Stimulated activated CD4-positive, alpha-beta T cell treated with anti-CD3 and anti-CD28 coated beads, TNF-alpha, amount 100 ng/mL, for 4 hours (primary cell): ENCODE results near the gene FARSB.
"Not testable (repeated sequence)": the region's sequence is repeated elsewhere in the genome, so short reads cannot be mapped to it uniquely, and the experiment has no call there.

Experiments
- DNase-seq, 3 experiments: peaks; one replicate each; pipeline ENCODE4 v3.0.0-alpha.2; 2020; ENCODE audit warnings: low read depth in 3 of 3

Gene FARSB

DNA sequence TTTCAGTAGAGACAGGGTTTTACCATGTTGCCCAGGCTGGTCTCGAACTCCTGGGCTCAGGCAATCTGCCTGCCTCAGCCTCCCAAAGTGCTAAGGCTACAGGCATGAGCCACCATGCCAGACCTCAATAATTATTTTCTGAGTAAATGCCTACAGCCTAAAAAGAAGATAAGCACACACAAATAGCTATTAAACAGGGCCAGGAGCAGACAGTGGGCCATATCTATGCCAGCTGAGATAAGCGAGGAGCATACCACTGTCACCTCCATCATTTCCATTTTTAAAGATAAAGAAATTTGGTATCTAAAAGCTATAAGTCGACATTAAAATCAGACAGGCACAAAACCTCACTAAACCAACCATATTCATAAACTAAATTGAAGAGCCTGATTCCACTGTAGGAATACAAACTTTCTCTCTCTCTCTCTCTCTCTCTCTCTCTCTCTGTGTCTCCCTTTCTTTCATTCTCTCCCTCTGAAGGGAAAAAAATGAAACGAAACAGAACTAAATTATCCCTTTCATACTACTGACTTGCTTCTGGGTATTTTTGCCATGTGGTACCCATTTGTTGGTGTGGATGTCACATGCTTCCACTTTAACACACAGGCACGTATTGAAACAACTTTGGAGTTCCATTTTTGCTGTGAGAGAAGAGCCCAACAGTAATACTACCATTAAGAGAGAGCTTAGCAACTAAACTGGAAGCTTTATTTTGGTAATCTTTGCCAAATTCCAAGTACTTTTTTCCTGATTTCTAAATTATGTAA lies 51.0 kb downstream of the FARSB start:
- no peak for DNase-seq

DNA sequence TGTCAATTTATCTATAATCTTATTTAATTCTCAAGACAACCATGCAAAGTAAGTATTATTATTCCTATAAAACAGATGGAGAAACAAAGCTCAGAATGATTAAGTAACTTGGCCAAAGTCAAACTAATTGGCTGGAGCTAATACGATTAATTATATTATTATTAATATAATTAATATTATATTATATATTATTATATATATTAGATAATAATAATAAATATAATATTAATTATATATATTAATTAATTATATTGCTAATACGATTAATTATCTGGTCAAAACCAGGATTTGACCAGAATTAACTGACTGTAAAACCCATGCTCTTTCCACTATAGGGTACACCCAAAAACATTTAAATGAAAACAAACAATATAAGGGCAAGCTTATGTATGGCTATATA lies 52.4 kb downstream of the FARSB start:
- DNase-seq, result no peak

DNA sequence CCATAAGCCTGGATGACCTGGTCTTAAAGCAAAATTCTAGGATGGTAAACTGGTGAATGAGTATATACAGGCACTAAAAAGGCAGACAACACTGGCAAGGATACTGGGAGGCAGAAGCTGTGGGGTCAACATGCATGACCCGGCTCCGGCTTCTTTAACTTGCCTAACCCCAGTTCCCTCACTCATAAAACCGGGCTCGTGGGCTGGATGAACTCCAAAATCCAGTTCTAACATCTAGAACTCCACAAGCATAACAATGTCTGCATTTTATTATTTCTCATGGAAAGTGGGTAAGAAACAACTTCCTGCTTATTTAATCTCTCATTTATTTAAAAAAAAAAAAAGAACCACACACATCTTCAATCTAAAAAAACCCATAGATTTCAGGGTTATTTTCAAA lies 57.3 kb downstream of the FARSB start:
- DNase-seq, result no peak

DNA sequence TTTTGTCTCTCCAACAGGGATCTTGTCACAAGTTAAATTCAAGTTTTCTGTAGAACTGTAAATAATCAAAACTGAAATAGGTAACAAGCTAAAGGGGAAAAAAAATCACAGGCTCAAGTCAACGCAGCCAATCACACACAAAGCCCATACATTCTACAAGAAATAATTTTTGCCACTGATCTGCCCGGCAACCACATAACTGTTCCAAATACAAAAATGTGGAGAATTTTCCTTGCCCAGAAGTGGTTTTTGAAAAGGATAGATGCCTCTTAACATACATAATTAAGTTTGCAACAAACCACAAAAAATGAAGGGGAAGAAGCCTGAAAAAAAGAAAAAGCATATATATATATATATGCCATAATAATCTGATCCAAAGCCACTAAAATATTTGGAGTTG lies 60.3 kb downstream of the FARSB start:
- DNase-seq, result no peak

DNA sequence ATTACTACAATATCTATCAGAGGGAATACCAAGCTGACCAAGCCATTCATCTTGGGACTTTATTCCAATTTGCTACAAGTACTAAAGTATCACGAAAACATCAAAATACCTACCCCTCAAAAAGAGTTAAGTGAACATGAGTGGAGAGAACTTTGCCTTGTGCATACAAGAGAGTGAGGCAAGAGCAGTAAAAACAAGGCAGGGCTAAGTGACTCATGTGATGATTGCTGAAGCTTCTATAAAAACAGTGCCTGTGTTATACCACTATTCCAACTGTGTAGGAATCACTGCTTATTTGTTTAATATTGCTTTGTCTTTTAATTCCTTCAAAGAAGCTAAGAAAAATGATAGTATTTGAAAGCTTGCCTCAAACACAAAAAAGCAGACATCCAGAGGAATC lies 61.2 kb downstream of the FARSB start:
- no peak for DNase-seq

DNA sequence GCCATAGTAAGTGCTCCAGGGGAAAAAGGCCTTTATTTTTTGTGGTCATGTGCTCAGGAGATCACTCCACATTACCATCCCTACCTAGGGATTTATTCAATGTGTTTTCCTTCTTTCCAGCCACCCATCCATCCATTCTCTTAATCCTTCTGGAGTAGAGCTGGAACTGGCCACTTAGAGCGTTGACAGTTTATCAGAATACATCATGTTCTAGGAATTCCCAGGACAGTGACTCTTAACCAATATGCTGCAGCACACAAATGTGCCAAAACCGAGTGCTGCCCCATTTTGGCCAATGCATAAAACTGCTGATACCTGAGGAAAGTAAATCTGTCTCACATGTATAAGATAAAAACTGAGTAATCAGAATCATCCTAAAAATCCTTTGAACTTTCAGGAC lies 63.7 kb downstream of the FARSB start:
- no peak for DNase-seq

DNA sequence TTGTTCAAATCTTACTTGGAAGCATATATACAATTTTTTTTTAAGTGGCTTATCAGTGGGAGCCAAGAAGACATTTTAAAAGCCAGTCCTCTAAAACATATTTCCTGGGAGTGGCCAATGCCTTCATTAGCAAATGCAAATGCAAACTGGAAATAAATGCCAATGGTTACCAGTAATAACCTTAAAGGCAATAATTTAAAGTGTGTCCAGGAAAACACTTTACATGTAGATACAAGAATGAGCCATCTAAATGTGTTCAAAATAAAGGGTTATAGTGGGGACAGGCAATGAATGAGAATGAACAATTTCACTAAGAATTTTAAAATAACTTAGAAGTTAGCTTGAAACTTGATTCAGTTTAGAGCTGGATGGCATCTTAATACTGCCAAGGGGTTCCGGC lies 64.2 kb downstream of the FARSB start:
- DNase-seq, result no peak

DNA sequence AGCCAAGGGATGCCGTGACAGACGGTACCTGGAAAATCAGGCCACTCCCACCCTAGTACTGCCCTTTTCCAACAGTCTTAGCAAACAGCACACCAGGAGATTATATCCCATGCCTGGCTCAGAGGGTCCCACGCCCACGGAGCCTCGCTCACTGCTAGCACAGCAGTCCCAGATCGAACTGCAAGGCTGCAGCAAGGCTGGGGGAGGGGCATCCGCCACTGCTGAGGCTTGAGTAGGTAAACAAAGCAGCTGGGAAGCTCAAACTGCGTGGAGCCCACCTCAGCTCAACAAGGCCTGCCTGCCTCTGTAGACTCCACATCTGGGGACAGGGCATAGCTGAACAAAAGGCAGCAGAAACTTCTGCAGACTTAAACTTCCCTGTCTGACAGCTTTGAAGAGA lies 71.3 kb downstream of the FARSB start:
- DNase-seq, result not testable (repeated sequence)

DNA sequence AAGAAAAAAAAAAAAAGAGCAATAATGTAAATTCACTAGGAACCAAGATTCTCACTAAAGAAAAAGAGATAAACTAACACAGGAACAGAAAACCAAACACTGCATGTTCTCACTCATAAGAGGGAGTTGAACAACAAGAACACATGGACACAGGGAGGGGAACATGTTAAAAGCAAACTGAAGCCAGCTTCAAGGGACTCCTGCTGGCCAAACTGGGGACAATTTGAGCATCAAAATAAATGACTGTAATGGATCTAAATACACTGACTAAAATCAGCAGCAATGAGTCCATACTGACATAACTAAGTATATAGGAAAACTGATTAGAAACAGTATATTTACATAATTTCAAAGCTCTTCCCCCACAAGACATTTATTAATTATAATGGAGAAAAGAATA lies 73.0 kb downstream of the FARSB start:
- no peak for DNase-seq

DNA sequence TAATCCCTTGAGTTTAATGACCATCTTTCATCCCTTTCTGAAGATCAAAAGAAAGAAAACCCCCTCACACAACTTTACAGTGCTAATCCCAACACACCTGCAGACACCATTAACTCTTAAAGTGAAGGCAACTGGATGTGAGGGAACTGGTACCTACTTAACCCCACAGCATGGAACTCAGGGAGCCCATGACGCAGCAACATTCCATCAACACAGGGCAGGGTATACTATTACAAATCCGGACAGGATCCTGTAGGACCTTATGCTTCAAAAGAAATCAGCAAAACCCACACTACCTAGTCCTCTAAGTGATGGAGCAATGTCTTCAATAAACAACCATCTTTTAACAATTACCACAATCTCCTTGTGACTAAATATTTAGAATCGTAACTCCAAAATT lies 78.6 kb downstream of the FARSB start:
- no peak for DNase-seq

DNA sequence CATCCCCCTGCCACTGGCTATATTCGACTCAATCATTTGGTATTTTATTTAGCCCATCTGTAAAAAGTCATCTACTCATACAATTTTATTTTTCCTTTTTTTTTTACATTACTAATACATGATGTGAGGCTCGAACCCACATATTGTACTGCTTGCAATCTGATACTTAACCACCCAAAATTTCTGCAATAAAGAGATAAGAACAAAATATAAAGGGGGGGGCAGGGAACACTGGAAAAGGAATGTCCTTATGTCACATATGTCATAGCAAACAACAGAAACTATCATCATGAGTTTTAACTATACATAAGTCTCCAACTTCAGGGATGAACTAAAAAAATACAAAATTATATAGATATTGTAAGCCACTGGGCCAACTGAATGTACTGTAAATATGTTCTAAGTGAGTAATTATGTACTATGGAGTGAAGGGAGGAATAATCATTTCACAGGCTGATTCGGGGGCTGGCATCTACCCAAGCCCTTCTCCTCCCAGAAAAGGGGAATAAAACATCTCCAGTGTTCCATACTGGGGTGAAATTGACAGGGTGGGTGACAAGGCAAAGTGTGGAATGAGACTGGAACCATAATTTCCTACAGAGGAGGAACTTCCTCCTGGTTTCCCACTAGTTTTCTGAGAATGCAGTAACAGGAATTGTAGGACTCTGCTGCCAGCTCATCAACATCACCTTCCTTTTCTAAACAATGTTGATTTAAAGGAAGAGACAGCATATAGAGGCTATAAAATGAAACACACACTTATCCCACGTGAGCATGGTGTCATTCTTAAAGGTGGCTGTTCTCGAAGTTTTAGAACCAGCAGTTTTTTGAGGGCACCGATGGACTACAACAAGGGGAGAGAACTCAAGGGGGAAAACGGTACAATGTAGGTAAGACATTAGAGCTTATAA lies 79.5 kb downstream of the FARSB start:
- no peak for DNase-seq

DNA sequence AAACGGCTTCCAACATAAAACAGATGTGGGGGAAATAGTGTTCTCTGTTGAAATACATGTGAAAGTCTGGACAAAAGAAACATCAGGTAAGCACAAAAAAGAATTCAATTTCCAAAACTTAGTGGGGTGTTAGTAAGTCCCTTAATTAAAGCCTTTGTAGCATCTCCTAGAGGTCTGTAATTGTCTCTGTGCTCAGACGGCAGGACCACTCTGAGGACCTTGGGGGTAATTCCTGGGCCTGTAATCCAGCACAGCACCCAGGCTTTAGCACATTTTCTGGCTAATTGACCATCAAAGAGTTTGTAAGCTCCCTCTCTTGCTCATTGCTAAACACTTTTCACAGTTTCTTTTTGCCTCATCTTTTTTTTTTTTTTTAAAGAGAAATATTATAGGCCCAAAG lies 80.3 kb downstream of the FARSB start:
- no peak for DNase-seq

DNA sequence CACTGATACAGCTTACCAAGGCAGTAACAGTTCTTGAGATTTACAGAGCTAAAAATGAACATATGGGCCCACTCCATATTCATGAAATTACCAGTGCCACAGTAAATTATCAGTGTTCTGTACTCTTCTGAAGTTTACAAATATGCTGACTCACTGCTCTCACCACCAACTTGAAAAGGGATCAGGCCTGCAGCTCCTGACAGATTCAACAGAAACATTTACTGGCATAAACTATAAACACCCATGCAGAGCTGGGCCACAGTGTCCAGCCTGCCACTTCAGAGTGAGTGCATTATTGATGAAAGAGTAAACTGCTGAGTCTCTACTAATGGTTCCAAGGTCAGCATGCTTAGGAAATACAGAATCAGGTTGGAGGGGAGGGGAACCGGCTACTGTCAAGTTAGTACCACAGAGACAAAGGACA lies 83.1 kb downstream of the FARSB start:
- no peak for DNase-seq

DNA sequence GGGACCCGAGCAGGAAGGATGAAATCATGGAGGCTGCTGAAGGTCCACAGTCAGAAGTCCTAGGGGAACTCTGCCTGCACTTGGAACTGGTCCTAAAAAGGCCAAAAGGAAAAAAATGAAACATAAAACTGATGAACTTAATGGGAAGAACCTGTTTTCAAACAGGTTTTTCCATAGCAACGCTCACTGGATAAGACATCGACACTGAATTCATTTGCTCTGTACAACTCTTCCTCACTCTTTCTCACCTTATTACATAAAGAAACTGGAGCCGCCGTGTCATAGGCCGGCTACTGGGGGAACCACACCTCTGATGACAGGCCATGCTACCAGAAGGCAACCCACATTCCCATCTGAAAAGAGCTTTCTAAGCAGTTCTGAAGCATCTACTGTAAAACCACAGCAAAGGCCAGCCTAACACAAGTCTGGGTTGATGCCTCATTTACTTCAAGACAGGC lies 83.6 kb downstream of the FARSB start:
- no peak for DNase-seq

DNA sequence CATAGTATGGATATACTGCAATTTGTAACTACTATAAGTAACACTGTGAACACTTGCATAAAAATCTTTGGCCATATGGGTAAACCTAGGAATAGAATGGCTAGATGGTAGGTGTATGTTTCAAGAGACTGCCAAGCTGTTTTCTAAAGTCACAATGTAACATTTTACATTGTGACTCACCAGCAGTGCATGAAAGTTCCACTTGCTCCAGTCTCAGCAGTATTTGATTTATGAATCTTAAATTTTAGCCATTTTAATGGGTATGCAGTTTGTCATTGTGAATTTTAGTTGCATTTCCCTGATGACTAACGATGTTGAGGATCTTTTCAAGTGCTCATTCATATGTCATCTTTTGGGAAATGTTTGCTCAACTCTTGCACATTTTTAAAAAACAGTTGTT lies 86.1 kb downstream of the FARSB start:
- no peak for DNase-seq

DNA sequence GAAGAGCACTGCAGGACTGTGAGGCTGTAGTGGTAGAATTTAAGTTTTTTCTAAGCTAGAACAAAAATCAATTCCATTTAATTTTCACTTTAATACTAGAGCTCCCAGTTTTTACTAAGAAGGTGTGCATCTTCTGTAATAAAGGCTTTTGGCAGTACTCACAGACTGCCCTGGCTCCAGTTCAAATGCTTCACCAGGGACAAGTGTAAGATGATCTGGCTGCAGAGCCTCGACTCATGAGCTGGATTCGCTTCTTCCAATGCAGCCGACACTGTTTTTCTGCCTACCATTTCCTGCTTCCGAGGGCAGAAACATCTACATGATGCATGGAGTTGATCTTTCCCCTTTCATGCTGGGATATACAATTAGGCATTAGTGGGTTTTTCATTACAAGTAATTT lies 87.0 kb downstream of the FARSB start:
- DNase-seq, result no peak

DNA sequence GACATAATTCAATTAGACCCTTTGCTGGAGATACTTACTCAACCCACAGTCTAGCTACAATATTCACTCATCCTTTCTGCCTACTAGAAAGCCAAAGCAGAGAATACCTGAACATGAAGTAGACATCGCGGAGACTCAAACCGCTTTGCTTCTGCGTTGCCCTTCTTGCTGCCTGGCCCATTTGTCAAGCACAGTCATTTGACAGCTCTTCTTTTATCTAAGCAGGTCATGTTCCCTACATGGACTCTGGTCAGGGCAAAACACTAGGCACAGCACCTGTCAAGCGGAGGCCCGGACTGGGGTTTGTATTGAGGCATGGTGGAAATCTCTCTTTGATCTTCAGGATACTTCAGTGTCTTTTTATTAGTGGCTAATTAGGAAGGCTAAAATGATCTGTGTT lies 89.7 kb downstream of the FARSB start:
- DNase-seq, result no peak

DNA sequence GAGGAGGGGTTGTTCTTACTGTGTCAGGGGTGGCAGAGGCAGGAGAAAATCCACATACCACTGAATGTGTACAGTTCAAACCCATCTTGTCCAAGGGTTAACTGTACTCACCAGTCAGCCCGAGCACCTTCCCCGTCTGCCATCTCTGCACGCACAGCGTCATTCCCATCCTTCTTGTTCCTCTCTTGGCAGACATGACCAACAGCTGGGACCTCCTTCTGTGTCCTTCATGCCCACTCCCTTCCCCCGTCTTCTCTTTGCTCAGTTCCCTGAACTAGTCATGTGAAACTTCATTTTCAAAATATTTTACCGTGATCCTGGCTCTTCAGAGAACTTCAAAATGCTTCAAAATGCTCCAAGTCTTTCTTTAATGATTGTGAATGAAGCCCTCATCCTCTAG lies 92.0 kb downstream of the FARSB start:
- DNase-seq, result no peak

DNA sequence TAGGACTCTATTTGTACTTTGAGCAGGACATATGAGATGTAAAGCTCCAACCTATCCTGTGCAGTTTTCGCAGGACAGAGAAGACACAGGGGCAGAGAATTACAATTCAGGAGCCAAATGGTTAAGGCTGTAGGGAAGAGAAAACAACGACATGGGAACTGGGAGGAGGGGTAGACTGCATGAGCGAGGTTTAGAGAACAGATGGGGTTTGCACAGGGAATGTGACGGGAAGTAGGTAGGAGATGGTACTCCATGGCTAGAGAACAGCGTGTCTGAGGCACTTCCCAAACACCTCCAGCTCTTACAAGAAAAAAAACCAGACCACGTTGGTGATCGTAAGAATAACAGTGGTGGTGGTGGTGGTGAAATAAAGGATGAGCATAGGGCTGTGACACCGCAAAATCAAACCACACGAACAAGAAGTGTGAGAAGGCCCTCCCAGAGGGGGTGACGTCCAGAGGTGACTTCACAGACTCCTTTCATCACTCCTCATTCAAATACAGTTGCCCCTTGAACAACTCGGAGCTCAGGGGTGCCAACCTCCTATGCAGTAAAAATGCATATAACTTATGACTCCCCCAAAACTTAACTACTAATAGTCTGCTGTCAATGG lies 92.7 kb downstream of the FARSB start:
- no peak for DNase-seq

DNA sequence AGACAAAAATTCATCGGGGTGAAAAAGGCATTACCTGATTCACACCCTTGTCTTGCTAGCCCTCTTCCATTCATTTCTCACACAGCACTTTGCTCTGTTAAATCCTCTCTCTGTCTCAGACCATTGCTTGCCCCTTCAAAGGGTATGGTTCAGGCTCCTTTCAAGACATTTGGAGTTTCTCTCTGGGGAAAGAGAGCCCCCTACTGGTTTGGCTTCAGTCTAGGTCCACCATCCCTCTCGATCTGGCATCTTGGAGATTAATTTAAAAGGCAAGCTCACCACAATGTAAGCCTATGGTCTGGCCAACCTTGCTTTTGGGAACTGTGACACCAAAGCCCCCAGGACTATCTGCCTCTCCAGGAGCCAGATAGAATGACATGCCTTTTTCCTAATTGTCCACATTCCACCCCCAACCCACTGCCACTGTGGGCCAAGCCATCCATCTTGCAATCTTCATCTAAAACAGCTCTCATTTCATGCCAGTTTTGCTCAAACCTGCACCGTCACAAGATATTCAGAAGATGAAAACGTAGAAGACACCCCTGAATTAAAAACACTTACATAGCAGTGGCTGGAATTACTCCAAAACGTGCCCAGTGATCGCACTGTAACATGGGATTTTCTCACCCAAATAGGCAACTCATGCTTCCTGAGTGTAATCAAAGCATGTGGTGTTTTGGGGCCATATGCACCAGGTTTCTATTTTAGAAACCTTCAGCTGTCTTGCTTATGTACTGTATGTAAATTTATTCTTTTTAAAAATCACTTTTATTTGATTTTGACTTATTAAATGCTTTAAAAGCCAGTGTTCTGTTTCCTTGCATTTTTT lies 93.9 kb downstream of the FARSB start:
- peak in 1 of 3 experiments; percentile 3 for DNase-seq

DNA sequence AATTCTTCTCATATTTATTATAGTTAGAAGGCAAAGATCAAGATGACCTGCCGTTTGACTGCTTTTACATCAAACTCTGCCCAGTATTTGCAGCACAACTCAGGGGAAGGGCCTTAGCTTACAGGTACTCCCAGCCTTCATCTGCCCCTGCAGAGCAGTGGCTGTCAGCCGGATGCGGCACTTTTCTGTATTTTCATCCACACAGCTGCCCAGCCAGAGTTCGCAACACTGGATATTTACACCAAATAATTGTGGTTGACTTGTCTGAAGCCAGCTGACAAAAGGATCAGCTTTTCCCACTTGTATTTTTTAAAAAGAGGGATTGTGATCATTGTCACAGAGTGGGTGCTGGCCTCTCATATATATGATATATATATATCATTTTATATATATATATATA lies 94.7 kb downstream of the FARSB start:
- no peak for DNase-seq

DNA sequence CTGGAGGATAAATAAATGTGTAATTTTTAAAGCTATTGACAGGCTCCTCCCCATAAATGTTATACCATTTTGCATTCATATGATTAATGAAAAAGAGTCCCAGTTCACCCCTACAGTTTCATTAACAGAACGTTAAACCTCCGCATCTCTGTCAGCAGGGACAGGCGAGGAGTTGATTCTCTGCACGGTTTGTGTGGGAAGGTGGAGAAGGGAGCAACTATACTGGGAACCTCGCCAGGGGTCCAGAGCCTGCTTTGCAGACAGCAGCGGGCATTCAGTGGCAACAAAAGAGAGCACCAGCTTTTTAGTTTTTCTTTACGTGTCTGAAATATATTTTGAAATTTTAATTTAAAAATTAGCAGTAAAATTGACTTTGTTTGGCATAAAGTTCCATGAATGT lies 101.4 kb downstream of the FARSB start:
- no peak for DNase-seq
